Glutamatergic neuron (in vitro differentiated cells): ENCODE measurements around the gene GBP3. TPM values are rescaled to one million over a fixed set of nuclear protein-coding genes. Genes with fewer than 3 reads are reported as not detected.

Source experiments
- DNase-seq: peaks from one replicate; pipeline ENCODE4 v3.0.0; 2022
- H3K27ac Mint-ChIP-seq: one replicate; pipeline ENCODE4 v1.8.0; 2020; ENCODE audit warnings: mild to moderate bottlenecking, mixed read lengths, inconsistent platforms; ENCODE audit not compliant: unreplicated experiment
- H3K27me3 Mint-ChIP-seq: one replicate; pipeline ENCODE4 v1.8.0; 2020; ENCODE audit warnings: mild to moderate bottlenecking, moderate library complexity, mixed read lengths, inconsistent platforms; ENCODE audit not compliant: unreplicated experiment
- H3K36me3 Mint-ChIP-seq: one replicate; pipeline ENCODE4 v1.8.0; 2020; ENCODE audit warnings: mild to moderate bottlenecking, mixed read lengths, inconsistent platforms; ENCODE audit not compliant: unreplicated experiment
- H3K4me1 Mint-ChIP-seq: one replicate; pipeline ENCODE4 v1.8.0; 2020; ENCODE audit warnings: mild to moderate bottlenecking, low read depth, mixed read lengths, inconsistent platforms; ENCODE audit not compliant: unreplicated experiment
- H3K4me3 Mint-ChIP-seq: one replicate; pipeline ENCODE4 v1.8.0; 2020; ENCODE audit warnings: mild to moderate bottlenecking, mixed read lengths, inconsistent platforms; ENCODE audit not compliant: unreplicated experiment
- H3K9me3 Mint-ChIP-seq: one replicate; pipeline ENCODE4 v1.8.0; 2020; ENCODE audit warnings: mild to moderate bottlenecking, moderate library complexity, mixed read lengths, inconsistent platforms; ENCODE audit not compliant: unreplicated experiment
- CTCF ChIP-seq: fragments of 200-600 bp; sonication (generic); IDR thresholded peaks from one replicate; pipeline ENCODE4 v1.5.0; 2021; ENCODE audit not compliant: partially characterized antibody, unreplicated experiment
- total RNA-seq: library from RNA; stranded (reverse); fragmentation: NEBNext Ultra II Directional; extraction: Animal tissue kit (Norgen Biotek cat#: 25700); gene quantifications from one replicate; pipeline ENCODE4 v1.2.1, GENCODE V29; 2021; ENCODE audit not compliant: unreplicated experiment

GBP3 gene
- total RNA-seq, 1 donor from 2014 or later, result not detected

DNA sequence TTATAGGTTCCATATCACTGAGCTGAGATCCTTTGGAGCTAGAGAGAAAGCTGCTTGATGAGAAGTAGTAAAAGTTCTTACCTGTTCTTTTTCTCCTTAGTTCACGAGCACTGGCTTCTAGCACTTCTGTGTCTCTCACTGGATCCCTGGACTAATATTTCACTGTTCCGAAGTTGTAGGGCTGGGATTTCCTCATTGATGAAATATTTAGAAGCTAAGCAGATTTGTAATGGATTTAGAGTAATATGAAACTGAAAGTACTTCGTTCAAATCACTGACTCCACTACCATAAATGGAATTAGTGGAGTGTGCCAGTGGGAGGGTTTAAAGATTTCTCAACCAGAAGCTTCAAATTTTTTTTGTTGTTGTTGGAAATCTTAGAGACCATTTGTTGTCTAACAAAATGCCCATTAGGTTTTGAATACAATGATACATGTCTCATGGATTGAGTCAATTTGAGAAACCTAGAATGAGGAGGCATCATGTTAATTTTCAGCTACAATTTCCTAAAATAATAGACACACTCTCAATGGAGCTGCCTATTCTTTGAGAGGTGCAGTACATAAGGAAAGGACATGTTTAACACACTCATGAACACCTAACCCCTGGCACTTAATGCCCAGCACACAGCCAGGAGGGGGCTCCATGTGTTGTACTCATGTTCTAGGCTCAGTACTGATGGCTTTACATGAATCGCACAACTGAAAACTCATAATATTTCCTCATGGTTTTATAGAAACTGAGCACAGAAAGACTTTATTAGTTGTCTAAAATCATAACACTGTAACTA is 42.6 kb upstream of the GBP3 start, which contains the start of gene GBP1:
Gene GBP1 (minus strand): TSS at position 130 of the 790 bp plus-strand sequence. CDS start 1,974 bp downstream, outside the sequence.
- H3K4me1 Mint-ChIP-seq, result peaks cover 2% of the 10 kb centered on the region
- H3K27me3 Mint-ChIP-seq, result no peaks in the 10 kb centered on the region
- H3K4me3 Mint-ChIP-seq, result no peak within 1 kb of the TSS
- no peak for TF ChIP-seq CTCF
- H3K36me3 Mint-ChIP-seq, result no peaks in the 10 kb centered on the region
- no peak within 1 kb of the TSS for H3K27ac Mint-ChIP-seq
- no peak for DNase-seq
- H3K9me3 Mint-ChIP-seq, result no peaks in the 10 kb centered on the region

DNA sequence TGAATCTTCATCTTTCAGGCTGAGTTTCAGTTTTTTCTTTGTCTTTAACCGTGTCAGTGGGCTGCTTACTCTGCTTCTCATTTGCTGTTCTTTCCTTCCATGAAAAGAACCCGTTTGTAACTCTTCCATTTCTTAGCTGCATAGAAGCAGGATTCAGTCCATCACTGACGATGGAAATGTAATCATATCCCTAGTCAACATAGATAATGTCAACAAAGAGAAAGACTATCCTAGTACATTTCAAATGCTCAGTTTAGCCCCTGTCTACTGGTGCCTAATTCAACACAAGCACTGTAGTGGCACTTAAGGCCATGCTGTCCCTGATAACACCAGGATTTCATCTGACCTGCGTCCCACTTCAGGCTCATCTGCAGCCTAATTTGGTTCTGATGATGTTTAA is 42.0 kb upstream of the GBP3 start:
- Mint-ChIP-seq H3K4me3 (no peak overlapping the region), H3K9me3 (no peaks in the 10 kb centered on the region), H3K27ac (no peak overlapping the region), H3K27me3 (no peaks in the 10 kb centered on the region), H3K36me3 (no peaks in the 10 kb centered on the region), H3K4me1 (peaks cover 2% of the 10 kb centered on the region)
- no peak for DNase-seq
- no peak for TF ChIP-seq CTCF

- Mint-ChIP-seq H3K9me3 (no peaks in the 10 kb centered on the region), H3K4me3 (no peak overlapping the region), H3K4me1 (no peaks in the 10 kb centered on the region), H3K27me3 (no peaks in the 10 kb centered on the region), H3K27ac (no peak overlapping the region), H3K36me3 (no peaks in the 10 kb centered on the region)
- no peak for TF ChIP-seq CTCF
- DNase-seq, result no peak
These were observed 40.4 kb upstream of the GBP3 start for GRCh38 chr1:89063094-89063493.

DNA sequence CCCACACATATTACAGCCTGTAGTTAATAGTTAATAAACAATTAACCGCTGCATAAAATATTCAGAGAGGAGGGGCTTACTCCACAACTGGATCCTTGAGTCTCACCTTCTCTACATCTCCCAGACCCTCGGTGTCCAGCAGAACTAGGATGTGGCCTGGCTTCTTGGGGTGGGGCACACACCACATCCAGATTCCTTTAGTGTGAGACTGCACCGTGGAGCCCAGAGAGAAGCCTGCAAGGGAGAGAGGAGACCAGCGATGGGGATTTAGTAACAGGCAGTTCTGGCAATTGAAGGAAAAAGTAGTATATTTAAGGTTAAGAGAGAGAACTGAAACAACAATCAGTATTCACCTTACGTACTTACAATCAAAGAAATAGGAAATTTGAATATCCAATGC is 37.4 kb upstream of the GBP3 start:
- TF ChIP-seq CTCF, result no peak
- no peak overlapping the region for H3K27ac Mint-ChIP-seq
- no peaks in the 10 kb centered on the region for H3K9me3 Mint-ChIP-seq

DNA sequence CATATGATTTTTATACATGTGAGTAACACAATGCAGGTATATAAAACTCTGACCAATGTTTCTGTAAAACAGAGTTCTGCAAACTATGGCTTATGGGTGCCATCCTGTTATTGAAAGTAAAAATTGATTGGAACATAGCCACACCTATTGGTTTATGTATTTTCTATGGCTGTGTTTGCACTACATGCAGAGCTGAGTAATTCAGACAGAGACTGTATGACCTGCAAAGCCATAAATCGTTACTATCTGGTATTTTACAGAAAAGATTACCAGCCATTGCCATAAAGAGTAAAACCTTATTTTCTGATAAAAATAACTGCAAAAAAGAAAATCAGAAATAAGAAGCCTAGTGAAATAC is 29.3 kb upstream of the GBP3 start:
- H3K27ac Mint-ChIP-seq, result no peak overlapping the region
- TF ChIP-seq CTCF, result no peak
- H3K27me3 Mint-ChIP-seq, result no peaks in the 10 kb centered on the region
- H3K9me3 Mint-ChIP-seq, result no peaks in the 10 kb centered on the region
- no peaks in the 10 kb centered on the region for H3K36me3 Mint-ChIP-seq
- no peak for DNase-seq
- no peak overlapping the region for H3K4me3 Mint-ChIP-seq
- H3K4me1 Mint-ChIP-seq, result no peaks in the 10 kb centered on the region

More for the DNA sequence above, 37.4 kb upstream of the GBP3 start:
- DNase-seq, result no peak
- Mint-ChIP-seq H3K4me1 (no peaks in the 10 kb centered on the region), H3K36me3 (no peaks in the 10 kb centered on the region), H3K4me3 (no peak overlapping the region), H3K27me3 (no peaks in the 10 kb centered on the region)
